Gastroesophageal sphincter (tissue), 4 donors: ENCODE measurements around the gene GIMAP7. TPM values are rescaled to one million over a fixed set of nuclear protein-coding genes. Genes with fewer than 3 reads are reported as not detected.
A peak's percentile ranks its signal among the peaks of the same experiment; 100 is the strongest.
"Not testable (repeated sequence)": the region's sequence is repeated elsewhere in the genome, so short reads cannot be mapped to it uniquely, and the experiment has no call there.

Experiments
- ATAC-seq: fragments of 150-250 bp; one replicate; pipeline ENCODE4 v1.9.1; 2016; ENCODE audit warnings: mild to moderate bottlenecking, moderate library complexity
- H3K27ac ChIP-seq, 4 donors: fragments of 200-600 bp; sonication (generic) in 3 of 4; 1 replicate in 3 of 4; 2 replicates in 1 of 4; pipeline ENCODE4 v1.5.1; 2016 to 2019
- H3K27me3 ChIP-seq: fragments of 200-600 bp; sonication (generic); one replicate; pipeline ENCODE4 v1.5.1; 2019
- H3K36me3 ChIP-seq, 2 donors: fragments of 200-600 bp; sonication (generic); one replicate each; pipeline ENCODE4 v1.5.1; 2019; ENCODE audit warnings: control low read depth in 1 of 2
- H3K4me1 ChIP-seq, 3 donors: fragments of 200-600 bp; sonication (generic); 1 replicate in 2 of 3; 2 replicates in 1 of 3; pipeline ENCODE4 v1.5.1; 2016 to 2019; ENCODE audit warnings: control low read depth in 2 of 3
- H3K4me3 ChIP-seq, 2 donors: fragments of 200-600 bp; sonication (generic); one replicate each; pipeline ENCODE4 v1.5.1; 2019; ENCODE audit warnings: mild to moderate bottlenecking in 1 of 2, moderate library complexity in 1 of 2
- H3K9me3 ChIP-seq, 3 donors: fragments of 200-600 bp; sonication (generic); one replicate each; pipeline ENCODE4 v1.5.1; 2017 to 2019; ENCODE audit warnings: control low read depth in 2 of 3
- EP300 ChIP-seq: sonication (generic); formaldehyde crosslinking; IDR thresholded peaks from one replicate; pipeline ENCODE4 v1.6.1; 2017; ENCODE audit warnings: antibody characterized with exemption, mild to moderate bottlenecking
- POLR2A ChIP-seq, 2 donors: fragments of 450-650 bp; IDR thresholded peaks; one replicate each; pipeline ENCODE4 v1.6.1; 2017; ENCODE audit warnings: antibody characterized with exemption in 2 of 2, mild to moderate bottlenecking in 2 of 2, moderate library complexity in 1 of 2
- POLR2AphosphoS5 ChIP-seq: sonication (generic); formaldehyde crosslinking; IDR thresholded peaks from one replicate; pipeline ENCODE4 v1.6.1; 2017; ENCODE audit warnings: antibody characterized with exemption
- WGBS, 2 donors: methylation state at CpG; one replicate each; pipeline ENCODE4 v1.1.5; 2018; ENCODE audit warnings: low coverage in 1 of 2; 5-methylcytosine and 5-hydroxymethylcytosine counted together
- total RNA-seq, 4 donors: library from RNA; depleted of rRNA; stranded (reverse); fragments of >200 nt; gene quantifications; one replicate each; pipeline ENCODE4 v1.1.0, GENCODE V29; 2016
- TF ChIP-seq, protein P1 (sequence below), 4 experiments: fragments of 200-600 bp in 2 of 4; fragments of 450-650 bp in 2 of 4; sonication (generic) in 1 of 4; IDR thresholded peaks; one replicate each; pipeline ENCODE4 v1.5.1; 2017 to 2019; ENCODE audit warnings: antibody characterized with exemption in 4 of 4, mild to moderate bottlenecking in 2 of 4, moderate library complexity in 2 of 4

The GIMAP7 gene
- total RNA-seq, 4 donors from 2014 or later = 5.1 to 30.0 (median 17.8) TPM

DNA sequence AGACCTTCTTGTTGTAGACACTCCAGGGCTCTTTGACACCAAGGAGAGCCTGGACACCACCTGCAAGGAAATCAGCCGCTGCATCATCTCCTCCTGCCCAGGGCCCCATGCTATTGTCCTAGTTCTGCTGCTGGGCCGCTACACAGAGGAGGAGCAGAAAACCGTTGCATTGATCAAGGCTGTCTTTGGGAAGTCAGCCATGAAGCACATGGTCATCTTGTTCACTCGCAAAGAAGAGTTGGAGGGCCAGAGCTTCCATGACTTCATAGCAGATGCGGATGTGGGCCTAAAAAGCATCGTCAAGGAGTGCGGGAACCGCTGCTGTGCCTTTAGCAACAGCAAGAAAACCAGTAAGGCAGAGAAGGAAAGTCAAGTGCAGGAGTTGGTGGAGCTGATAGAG lies 5.5 kb downstream of the GIMAP7 start:
- ATAC-seq = no peak
- H3K27me3 ChIP-seq = no peaks in the 10 kb centered on the region
- H3K27ac ChIP-seq = peak overlapping the region in 2 of 4 donors; percentile 28 to 73
- H3K4me3 ChIP-seq = peak overlapping the region in 1 of 2 donors; percentile 49
- H3K4me1 ChIP-seq = no peaks in the 10 kb centered on the region
- WGBS, 2 donors = 61 to 87% methylated on average over 6 to 7 of the region's 8 CpGs
- no peaks in the 10 kb centered on the region for H3K9me3 ChIP-seq
- TF ChIP-seq EP300 = no peak
- TF ChIP-seq POLR2AphosphoS5 = no peak
- TF ChIP-seq, protein P1, sequence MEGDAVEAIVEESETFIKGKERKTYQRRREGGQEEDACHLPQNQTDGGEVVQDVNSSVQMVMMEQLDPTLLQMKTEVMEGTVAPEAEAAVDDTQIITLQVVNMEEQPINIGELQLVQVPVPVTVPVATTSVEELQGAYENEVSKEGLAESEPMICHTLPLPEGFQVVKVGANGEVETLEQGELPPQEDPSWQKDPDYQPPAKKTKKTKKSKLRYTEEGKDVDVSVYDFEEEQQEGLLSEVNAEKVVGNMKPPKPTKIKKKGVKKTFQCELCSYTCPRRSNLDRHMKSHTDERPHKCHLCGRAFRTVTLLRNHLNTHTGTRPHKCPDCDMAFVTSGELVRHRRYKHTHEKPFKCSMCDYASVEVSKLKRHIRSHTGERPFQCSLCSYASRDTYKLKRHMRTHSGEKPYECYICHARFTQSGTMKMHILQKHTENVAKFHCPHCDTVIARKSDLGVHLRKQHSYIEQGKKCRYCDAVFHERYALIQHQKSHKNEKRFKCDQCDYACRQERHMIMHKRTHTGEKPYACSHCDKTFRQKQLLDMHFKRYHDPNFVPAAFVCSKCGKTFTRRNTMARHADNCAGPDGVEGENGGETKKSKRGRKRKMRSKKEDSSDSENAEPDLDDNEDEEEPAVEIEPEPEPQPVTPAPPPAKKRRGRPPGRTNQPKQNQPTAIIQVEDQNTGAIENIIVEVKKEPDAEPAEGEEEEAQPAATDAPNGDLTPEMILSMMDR (IDR thresholded peaks at IDR 0.05) = no peak
- TF ChIP-seq POLR2A (IDR thresholded peaks at IDR 0.05) = no peak
- H3K36me3 ChIP-seq = peaks cover 0 to 4% of the 10 kb centered on the region in 2 donors

DNA sequence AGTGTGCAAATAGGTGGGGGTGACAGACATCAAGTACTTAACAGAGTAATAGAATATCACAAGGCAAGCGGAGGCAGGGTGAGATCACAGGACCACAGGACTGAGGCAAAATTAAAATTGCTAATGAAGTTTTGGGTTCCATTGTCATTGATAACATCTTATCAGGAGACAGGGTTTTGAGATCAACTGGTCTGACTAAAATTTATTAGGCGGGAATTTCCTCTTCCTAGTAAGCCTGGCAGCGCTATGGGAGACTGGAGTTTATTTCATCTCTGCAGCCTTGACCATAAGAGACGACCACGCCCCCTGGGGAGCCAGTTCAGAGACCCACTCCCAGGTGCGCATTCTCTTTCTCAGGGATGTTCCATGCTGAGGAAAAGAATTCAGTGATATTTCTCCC lies 8.3 kb downstream of the GIMAP7 start:
- H3K36me3 ChIP-seq, H3K27me3 ChIP-seq, H3K27ac ChIP-seq, ATAC-seq, H3K4me3 ChIP-seq, H3K4me1 ChIP-seq, H3K9me3 ChIP-seq: not testable (repeated sequence)
- WGBS, 2 donors = 0 to 57% methylated on average over 1 to 6 of the region's 6 CpGs

DNA sequence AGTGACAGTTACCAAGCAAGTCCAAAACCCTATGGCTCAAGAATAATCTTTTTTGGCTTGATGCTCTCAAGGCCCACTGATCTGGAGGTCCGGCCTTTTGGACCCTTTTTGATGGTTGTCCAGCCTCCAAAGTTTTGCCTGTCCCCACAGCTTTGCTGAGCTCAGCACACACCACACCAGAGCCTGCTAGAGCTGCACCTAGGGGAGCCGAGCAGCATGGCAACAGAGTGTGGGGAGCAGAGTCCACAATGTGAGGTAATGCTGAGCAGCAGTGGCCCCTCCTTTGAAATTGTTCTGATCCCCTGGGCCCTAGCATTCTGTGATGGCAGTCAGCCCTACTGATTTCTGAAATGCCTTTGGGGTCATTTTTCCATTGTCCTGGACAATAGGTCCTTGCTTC lies 9.3 kb downstream of the GIMAP7 start:
- 0 to 60% methylated on average over 1 of the region's 2 CpGs for WGBS, 2 donors
- Histone ChIP-seq H3K36me3 (peaks cover 0 to 4% of the 10 kb centered on the region in 2 donors), H3K4me1 (no peaks in the 10 kb centered on the region), H3K9me3 (peaks cover 0 to 10% (median 0%) of the 10 kb centered on the region in 3 donors), H3K27ac (no peak overlapping the region), H3K4me3 (no peak overlapping the region), H3K27me3 (no peaks in the 10 kb centered on the region)
- no peak for TF ChIP-seq POLR2A (IDR thresholded peaks at IDR 0.05)
- no peak for TF ChIP-seq EP300
- TF ChIP-seq POLR2AphosphoS5 = no peak
- TF ChIP-seq, protein P1 (IDR thresholded peaks at IDR 0.05) = no peak
- ATAC-seq = no peak

DNA sequence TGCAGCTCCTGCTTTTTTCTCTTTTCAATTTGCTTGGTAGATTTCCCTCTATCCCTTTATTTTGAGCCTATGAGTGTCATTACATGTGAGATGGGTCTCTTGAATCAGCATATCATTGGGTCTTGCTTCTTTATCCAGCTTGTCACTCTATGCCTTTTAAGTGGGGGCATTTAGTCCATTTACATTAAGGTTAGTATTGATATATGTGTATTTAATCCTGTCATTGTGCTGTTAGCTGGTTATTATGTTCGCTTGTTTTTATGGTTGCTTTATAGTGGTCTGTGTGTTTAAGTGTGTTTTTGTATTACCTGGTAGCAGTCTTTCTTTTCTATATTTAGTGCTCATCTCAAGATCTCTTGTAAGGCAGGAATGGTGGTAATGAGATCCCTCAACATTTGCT lies 17.0 kb downstream of the GIMAP7 start:
- H3K4me3 ChIP-seq = no peak overlapping the region
- TF ChIP-seq, protein P1 (IDR thresholded peaks at IDR 0.05) = no peak
- TF ChIP-seq POLR2AphosphoS5 = no peak
- TF ChIP-seq POLR2A (IDR thresholded peaks at IDR 0.05) = no peak
- TF ChIP-seq EP300 = no peak

DNA sequence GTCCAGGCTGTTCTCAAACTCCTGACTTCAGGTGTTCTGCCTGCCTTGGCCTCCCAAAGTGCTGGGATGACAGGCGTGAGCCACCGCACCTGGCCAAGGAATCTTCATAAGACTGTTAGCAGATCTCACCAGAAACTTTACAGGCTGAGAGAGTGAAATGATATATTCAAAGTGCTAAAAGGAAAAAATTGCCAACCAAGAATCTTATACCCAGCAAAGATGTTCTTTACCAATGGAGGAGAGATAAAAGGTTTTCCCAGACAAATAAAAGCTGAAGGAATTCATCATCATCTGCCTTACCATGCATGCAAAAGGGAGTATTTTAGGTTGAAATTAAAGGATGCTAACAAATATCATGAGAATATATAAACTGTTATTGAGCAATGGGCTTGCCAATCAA lies 23.6 kb downstream of the GIMAP7 start:
- Histone ChIP-seq H3K36me3 (no peaks in the 10 kb centered on the region), H3K4me1 (no peaks in the 10 kb centered on the region), H3K27me3 (no peaks in the 10 kb centered on the region), H3K4me3 (no peak overlapping the region), H3K27ac (no peak overlapping the region), H3K9me3 (peaks cover 0 to 66% (median 0%) of the 10 kb centered on the region in 3 donors)
- ATAC-seq = no peak
- TF ChIP-seq, protein P1 (IDR thresholded peaks at IDR 0.05) = no peak
- TF ChIP-seq POLR2A (IDR thresholded peaks at IDR 0.05) (no peak), EP300 (no peak), POLR2AphosphoS5 (no peak)
- no CpG with 5 or more reads among the region's 2 CpGs for WGBS, 2 donors

More for the DNA sequence above, 17.0 kb downstream of the GIMAP7 start:
- Histone ChIP-seq H3K4me1 (no peaks in the 10 kb centered on the region), H3K27me3 (no peaks in the 10 kb centered on the region), H3K9me3 (peaks cover 0 to 54% (median 0%) of the 10 kb centered on the region in 3 donors), H3K36me3 (no peaks in the 10 kb centered on the region), H3K27ac (no peak overlapping the region)
- 78 to 88% methylated on average over 1 of the region's 1 CpG for whole genome bisulfite sequencing, 2 donors
- no peak for ATAC-seq
